Loucy (cell line): ENCODE measurements around the gene B3GLCT.

Source experiments
- H2AFZ ChIP-seq: fragments of 200-600 bp; sonication (generic); 2 replicates; pipeline ENCODE4 v1.6.0; 2016; ENCODE audit warnings: antibody characterized with exemption, mild to moderate bottlenecking, low read length, moderate library complexity
- H3F3A ChIP-seq: fragments of 200-600 bp; 2 replicates; pipeline ENCODE4 v1.6.0; 2016; ENCODE audit warnings: antibody characterized with exemption, low read depth, mild to moderate bottlenecking
- H3K27me3 ChIP-seq: fragments of 200-600 bp; sonication (generic); 2 replicates; pipeline ENCODE4 v1.6.1; 2014; ENCODE audit warnings: low read length, mild to moderate bottlenecking; ENCODE audit not compliant: insufficient read depth, poor library complexity, severe bottlenecking
- H3K36me3 ChIP-seq: fragments of 200-600 bp; sonication (generic); 2 replicates; pipeline ENCODE4 v1.6.1; 2016; ENCODE audit warnings: low read length; ENCODE audit not compliant: insufficient read depth
- H3K4me1 ChIP-seq: fragments of 200-600 bp; sonication (generic); 2 replicates; pipeline ENCODE4 v1.5.1; 2014; ENCODE audit warnings: low read length, mild to moderate bottlenecking; ENCODE audit not compliant: insufficient read depth, poor library complexity, severe bottlenecking
- H3K4me2 ChIP-seq: fragments of 200-600 bp; sonication (generic); 2 replicates; pipeline ENCODE4 v1.6.0; 2014; ENCODE audit warnings: antibody characterized with exemption, low read length, low read depth, mild to moderate bottlenecking; ENCODE audit not compliant: poor library complexity, severe bottlenecking
- H3K4me3 ChIP-seq: fragments of 200-600 bp; sonication (generic); 2 replicates; pipeline ENCODE4 v1.5.1; 2014; ENCODE audit warnings: low read length, mild to moderate bottlenecking, mixed read lengths; ENCODE audit not compliant: poor library complexity, severe bottlenecking
- H3K79me2 ChIP-seq: fragments of 200-600 bp; sonication (generic); 2 replicates; pipeline ENCODE4 v1.6.1; 2014; ENCODE audit warnings: low read length; ENCODE audit not compliant: insufficient read depth
- H3K9ac ChIP-seq: fragments of 200-600 bp; sonication (generic); 2 replicates; pipeline ENCODE4 v1.6.0; 2014; ENCODE audit warnings: mild to moderate bottlenecking, low read depth, low read length, moderate library complexity; ENCODE audit not compliant: poor library complexity, severe bottlenecking
- H3K9me2 ChIP-seq: fragments of 200-600 bp; sonication (generic); replicated peaks from 2 replicates; pipeline ENCODE4 v1.6.1; 2016; ENCODE audit warnings: low read depth, low read length, mixed read lengths
- H3K9me3 ChIP-seq: fragments of 200-600 bp; sonication (generic); 2 replicates; pipeline ENCODE4 v1.6.1; 2014; ENCODE audit warnings: mild to moderate bottlenecking, antibody characterized with exemption, low read length, low read depth; ENCODE audit not compliant: insufficient read depth
- H4K20me1 ChIP-seq: fragments of 200-600 bp; sonication (generic); 2 replicates; pipeline ENCODE4 v1.6.0; 2014; ENCODE audit warnings: antibody characterized with exemption, low read length, mild to moderate bottlenecking; ENCODE audit not compliant: insufficient read depth, poor library complexity, severe bottlenecking
- EZH2phosphoT487 ChIP-seq: fragments of 200-600 bp; IDR thresholded peaks from 2 replicates; pipeline ENCODE4 v1.6.1; 2018; ENCODE audit warnings: antibody characterized with exemption, mild to moderate bottlenecking, moderate library complexity, borderline replicate concordance
- TF ChIP-seq, protein P1 (sequence below): fragments of 200-600 bp; sonication (generic); conservative IDR thresholded peaks from 2 replicates; pipeline ENCODE4 v1.5.1; 2014; ENCODE audit warnings: mild to moderate bottlenecking, antibody characterized with exemption, low read length

Gene B3GLCT

GRCh38 chr13:31274390-31274789, 74.6 kb downstream of the B3GLCT start:
- Histone ChIP-seq H3K9ac (no peak overlapping the region), H3K36me3 (peaks cover 80% of the 10 kb centered on the region), H3K27me3 (no peaks in the 10 kb centered on the region), H3K4me1 (no peaks in the 10 kb centered on the region), H3K79me2 (no peaks in the 10 kb centered on the region), H3K9me2 (no peaks in the 10 kb centered on the region), H3K4me2 (no peak overlapping the region), H3F3A (no peaks in the 10 kb centered on the region), H2AFZ (no peak overlapping the region), H3K4me3 (no peak overlapping the region), H3K9me3 (peaks cover 17% of the 10 kb centered on the region), H4K20me1 (no peaks in the 10 kb centered on the region)
- TF ChIP-seq, protein P1, sequence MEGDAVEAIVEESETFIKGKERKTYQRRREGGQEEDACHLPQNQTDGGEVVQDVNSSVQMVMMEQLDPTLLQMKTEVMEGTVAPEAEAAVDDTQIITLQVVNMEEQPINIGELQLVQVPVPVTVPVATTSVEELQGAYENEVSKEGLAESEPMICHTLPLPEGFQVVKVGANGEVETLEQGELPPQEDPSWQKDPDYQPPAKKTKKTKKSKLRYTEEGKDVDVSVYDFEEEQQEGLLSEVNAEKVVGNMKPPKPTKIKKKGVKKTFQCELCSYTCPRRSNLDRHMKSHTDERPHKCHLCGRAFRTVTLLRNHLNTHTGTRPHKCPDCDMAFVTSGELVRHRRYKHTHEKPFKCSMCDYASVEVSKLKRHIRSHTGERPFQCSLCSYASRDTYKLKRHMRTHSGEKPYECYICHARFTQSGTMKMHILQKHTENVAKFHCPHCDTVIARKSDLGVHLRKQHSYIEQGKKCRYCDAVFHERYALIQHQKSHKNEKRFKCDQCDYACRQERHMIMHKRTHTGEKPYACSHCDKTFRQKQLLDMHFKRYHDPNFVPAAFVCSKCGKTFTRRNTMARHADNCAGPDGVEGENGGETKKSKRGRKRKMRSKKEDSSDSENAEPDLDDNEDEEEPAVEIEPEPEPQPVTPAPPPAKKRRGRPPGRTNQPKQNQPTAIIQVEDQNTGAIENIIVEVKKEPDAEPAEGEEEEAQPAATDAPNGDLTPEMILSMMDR = no peak
- no peak for TF ChIP-seq EZH2phosphoT487

DNA sequence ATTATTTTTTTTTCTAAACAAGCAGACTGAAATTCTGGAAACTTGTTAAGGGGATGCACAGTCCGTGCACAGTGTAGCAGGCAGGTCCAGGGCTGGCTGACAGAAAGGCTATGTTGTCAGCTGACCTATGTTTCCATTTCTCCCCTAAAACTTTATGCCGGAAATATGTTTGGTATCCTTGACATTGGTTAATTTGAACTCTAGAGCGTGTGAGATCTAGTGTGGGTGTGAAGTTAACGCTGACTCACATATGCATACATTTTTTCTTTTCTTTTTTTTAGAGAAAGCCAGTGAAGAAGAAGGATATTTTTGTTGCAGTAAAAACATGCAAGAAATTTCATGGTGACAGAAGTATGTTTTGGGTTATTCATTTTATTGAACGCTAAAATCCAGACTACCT, 76.6 kb downstream of the B3GLCT start:
- Histone ChIP-seq H4K20me1 (no peaks in the 10 kb centered on the region), H3K9ac (no peak overlapping the region), H3K79me2 (no peaks in the 10 kb centered on the region), H3K9me3 (peaks cover 4% of the 10 kb centered on the region; the same call in 1 of the 2 replicates), H3K36me3 (peaks cover 63% of the 10 kb centered on the region), H3K4me1 (no peaks in the 10 kb centered on the region), H3F3A (no peaks in the 10 kb centered on the region), H3K4me3 (no peak overlapping the region), H2AFZ (no peak overlapping the region), H3K27me3 (no peaks in the 10 kb centered on the region), H3K9me2 (no peaks in the 10 kb centered on the region), H3K4me2 (no peak overlapping the region)
- TF ChIP-seq, protein P1 = no peak
- TF ChIP-seq EZH2phosphoT487 = no peak

DNA sequence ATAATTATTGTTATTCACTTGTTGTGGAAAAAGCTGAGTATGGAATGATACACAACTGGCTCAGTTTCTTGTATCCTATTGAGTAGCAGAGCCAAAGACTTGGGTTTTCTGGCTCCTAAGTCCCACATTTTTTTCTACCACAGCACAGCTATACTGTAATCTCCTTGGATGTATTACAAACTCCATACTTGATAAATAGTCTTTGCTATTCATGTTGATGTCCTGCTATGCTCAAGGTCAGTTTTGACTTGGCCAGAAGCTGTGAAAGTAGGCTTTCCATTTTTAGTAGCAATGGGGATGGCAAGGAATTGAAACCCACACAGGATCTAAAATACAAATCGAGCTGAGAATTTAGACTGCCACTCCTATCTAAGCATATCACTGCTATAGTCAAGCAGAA, 79.1 kb downstream of the B3GLCT start:
- Histone ChIP-seq H3K9ac (no peak overlapping the region), H3K36me3 (peaks cover 51% of the 10 kb centered on the region; the same call in 1 of the 2 replicates), H3K4me1 (no peaks in the 10 kb centered on the region), H3K79me2 (no peaks in the 10 kb centered on the region), H2AFZ (no peak overlapping the region), H3K4me2 (no peak overlapping the region), H3K4me3 (no peak overlapping the region), H3K9me3 (peaks cover 4% of the 10 kb centered on the region; the same call in 1 of the 2 replicates), H3K27me3 (no peaks in the 10 kb centered on the region), H3F3A (no peaks in the 10 kb centered on the region), H3K9me2 (no peaks in the 10 kb centered on the region), H4K20me1 (no peaks in the 10 kb centered on the region)
- TF ChIP-seq EZH2phosphoT487 = no peak
- TF ChIP-seq, protein P1 = no peak
